Endodermal cell (in vitro differentiated cells): ENCODE measurements around the gene RNF220. TPM values are rescaled to one million over a fixed set of nuclear protein-coding genes. Genes with fewer than 3 reads are reported as not detected.

Experiments used
- DNase-seq: peaks from one replicate; pipeline ENCODE4 v3.0.0-alpha.2; 2017
- H3K27ac ChIP-seq: 2 replicates; pipeline ENCODE4 v1.5.1; 2013; ENCODE audit warnings: mild to moderate bottlenecking, low read depth, low read length, moderate library complexity
- H3K27me3 ChIP-seq: 2 replicates; pipeline ENCODE4 v1.6.1; 2013; ENCODE audit warnings: mild to moderate bottlenecking, low read length, moderate library complexity; ENCODE audit not compliant: insufficient read depth, control insufficient read depth, poor library complexity, severe bottlenecking
- H3K36me3 ChIP-seq: 2 replicates; pipeline ENCODE4 v1.7.0; 2013; ENCODE audit warnings: mild to moderate bottlenecking, low read length, moderate library complexity; ENCODE audit not compliant: control insufficient read depth, insufficient read depth
- H3K4me1 ChIP-seq: one replicate; pipeline ENCODE4 v1.7.0; 2013; ENCODE audit warnings: low read length; ENCODE audit not compliant: control insufficient read depth, insufficient read depth
- H3K4me3 ChIP-seq: 2 replicates; pipeline ENCODE4 v1.5.1; 2013; ENCODE audit warnings: mild to moderate bottlenecking, low read length, moderate library complexity
- H3K9ac ChIP-seq: 2 replicates; pipeline ENCODE4 v1.6.1; 2013; ENCODE audit warnings: mild to moderate bottlenecking, low read length, moderate library complexity; ENCODE audit not compliant: poor library complexity, severe bottlenecking; ENCODE audit errors: extremely low read depth
- H3K9me3 ChIP-seq: 2 replicates; pipeline ENCODE4 v1.6.1; 2013; ENCODE audit warnings: mild to moderate bottlenecking, low read length, moderate library complexity; ENCODE audit not compliant: control insufficient read depth
- H3K27ac Mint-ChIP-seq: 2 replicates; pipeline ENCODE4 v1.8.0; 2020; ENCODE audit warnings: mixed read lengths
- H3K27me3 Mint-ChIP-seq: 2 replicates; pipeline ENCODE4 v1.8.0; 2021; ENCODE audit warnings: mild to moderate bottlenecking, mixed read lengths; ENCODE audit not compliant: insufficient read depth
- H3K36me3 Mint-ChIP-seq: 2 replicates; pipeline ENCODE4 v1.8.0; 2020; ENCODE audit warnings: low read depth, mixed read lengths
- H3K4me1 Mint-ChIP-seq: 2 replicates; pipeline ENCODE4 v1.8.0; 2020; ENCODE audit warnings: mixed read lengths
- H3K4me3 Mint-ChIP-seq: 2 replicates; pipeline ENCODE4 v1.8.0; 2020; ENCODE audit warnings: mild to moderate bottlenecking, moderate library complexity, mixed read lengths
- H3K9me3 Mint-ChIP-seq: 2 replicates; pipeline ENCODE4 v1.8.0; 2020; ENCODE audit warnings: mild to moderate bottlenecking, mixed read lengths
- CTCF ChIP-seq: fragments of 200-600 bp; sonication (generic); conservative IDR thresholded peaks from 2 replicates; pipeline ENCODE4 v1.5.0; 2021; ENCODE audit warnings: antibody characterized with exemption, mild to moderate bottlenecking
- WGBS, 2 experiments: methylation state at CpG; one replicate each; pipeline versions ENCODE4 v1.1.5 to v1.1.7; 2013; ENCODE audit warnings: missing lambda C conversion rate in 2 of 2, mixed read lengths in 1 of 2; ENCODE audit not compliant: insufficient coverage in 1 of 2, insufficient read length in 1 of 2; 5-methylcytosine and 5-hydroxymethylcytosine counted together
- total RNA-seq, 2 donors: library from RNA; stranded (reverse); fragmentation: NEBNext Ultra II Directional in 1 of 2; extraction: Animal tissue kit (Norgen Biotek cat#: 25700) in 1 of 2; gene quantifications; 2 replicates in 1 of 2; 3 replicates in 1 of 2; pipeline ENCODE4 v1.2.1, GENCODE V29; 2021

The RNF220 gene
- total RNA-seq, 2 donors from 2014 or later, result 94.6 to 95.5 TPM

DNA sequence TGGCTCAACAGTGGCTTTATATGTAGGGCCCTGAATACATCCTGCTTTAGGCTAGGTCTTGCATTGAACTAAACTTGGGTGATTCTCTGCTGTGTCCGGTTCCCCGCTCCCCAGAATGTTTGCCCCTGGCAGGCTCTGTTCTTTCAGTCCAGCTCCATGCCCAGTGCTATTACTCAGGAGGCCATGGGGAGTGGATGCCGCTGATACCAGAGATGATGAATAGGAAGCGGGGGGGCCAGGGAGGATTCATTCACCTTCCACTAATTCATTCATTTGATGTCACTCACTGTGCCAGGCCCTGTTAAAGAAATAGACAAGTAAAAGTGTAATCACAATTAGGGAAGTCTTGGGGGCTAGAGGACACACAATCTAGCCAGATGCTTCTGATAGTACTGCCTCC, 185.4 kb downstream of the RNF220 start:
- Histone ChIP-seq H3K4me1 (no peaks in the 10 kb centered on the region), H3K27me3 (peaks cover 10% of the 10 kb centered on the region), H3K36me3 (no peaks in the 10 kb centered on the region), H3K4me3 (no peak overlapping the region), H3K9me3 (no peaks in the 10 kb centered on the region), H3K27ac (no peak overlapping the region), H3K9ac (no peak overlapping the region)
- H3K27ac Mint-ChIP-seq, result no peak overlapping the region
- peaks cover 14% of the 10 kb centered on the region for H3K27me3 Mint-ChIP-seq
- no peaks in the 10 kb centered on the region for H3K9me3 Mint-ChIP-seq
- no peak overlapping the region for H3K4me3 Mint-ChIP-seq
- no peak for TF ChIP-seq CTCF
- peaks cover 19% of the 10 kb centered on the region for H3K4me1 Mint-ChIP-seq
- H3K36me3 Mint-ChIP-seq, result no peaks in the 10 kb centered on the region
- DNase-seq, result no peak
- 96% methylated on average over 4 of the region's 4 CpGs; no CpG with 5 or more reads in 1 of the 2 experiments for WGBS, 2 experiments

- Histone ChIP-seq H3K27ac (no peak overlapping the region), H3K9me3 (no peaks in the 10 kb centered on the region), H3K4me1 (no peaks in the 10 kb centered on the region), H3K36me3 (no peaks in the 10 kb centered on the region), H3K4me3 (no peak overlapping the region), H3K9ac (no peak overlapping the region), H3K27me3 (peaks cover 4% of the 10 kb centered on the region)
- H3K4me1 Mint-ChIP-seq, result peaks cover 19% of the 10 kb centered on the region
- no peak for TF ChIP-seq CTCF
- H3K9me3 Mint-ChIP-seq, result no peaks in the 10 kb centered on the region
- H3K4me3 Mint-ChIP-seq, result no peak overlapping the region
- no peak overlapping the region for H3K27ac Mint-ChIP-seq
- WGBS, 2 experiments, result 96 to 98% methylated on average over 3 to 5 of the region's 5 CpGs
- peaks cover 14% of the 10 kb centered on the region for H3K27me3 Mint-ChIP-seq
- DNase-seq, result no peak
- no peaks in the 10 kb centered on the region for H3K36me3 Mint-ChIP-seq
These were observed 186.3 kb downstream of the RNF220 start for GRCh38 chr1:44591381-44591780.

- Mint-ChIP-seq H3K27me3 (peaks cover 19% of the 10 kb centered on the region), H3K4me3 (no peak overlapping the region), H3K9me3 (no peaks in the 10 kb centered on the region), H3K27ac (no peak overlapping the region), H3K4me1 (peaks cover 19% of the 10 kb centered on the region), H3K36me3 (no peaks in the 10 kb centered on the region)
- Histone ChIP-seq H3K27me3 (no peaks in the 10 kb centered on the region), H3K9ac (no peak overlapping the region), H3K4me1 (no peaks in the 10 kb centered on the region), H3K9me3 (no peaks in the 10 kb centered on the region), H3K36me3 (no peaks in the 10 kb centered on the region), H3K4me3 (no peak overlapping the region), H3K27ac (no peak overlapping the region)
- TF ChIP-seq CTCF, result no peak
- DNase-seq, result peak; percentile 77
- WGBS, 2 experiments, result 79 to 83% methylated on average over 7 to 12 of the region's 12 CpGs
These were observed 187.4 kb downstream of the RNF220 start for GRCh38 chr1:44592208-44593145.
